Keratinocyte (primary cell): ENCODE data around the gene TMEM134. TPM values are rescaled to one million over a fixed set of nuclear protein-coding genes. Genes with fewer than 3 reads are reported as not detected.
"Not testable (repeated sequence)": the region's sequence is repeated elsewhere in the genome, so short reads cannot be mapped to it uniquely, and the experiment has no call there.

Experiments
- DNase-seq: peaks from one replicate; pipeline ENCODE4 v3.0.0-alpha.2; 2011; ENCODE audit warnings: low read depth, missing footprints, low spot score
- FAIRE-seq: peaks from 2 replicates; lab custom pipeline; 2011; peaks lifted over from hg19 to GRCh38; lab: Jason Lieb, UNC
- H2AFZ ChIP-seq: 2 replicates; pipeline ENCODE4 v1.6.0; 2012; ENCODE audit warnings: low read length, control low read depth, inconsistent platforms; ENCODE audit not compliant: control insufficient read depth
- H3K27ac ChIP-seq: 2 replicates; pipeline ENCODE4 v1.5.1; 2011; ENCODE audit warnings: low read length; ENCODE audit not compliant: control insufficient read depth, insufficient read depth
- H3K27me3 ChIP-seq: 3 replicates; pipeline ENCODE4 v1.6.0; 2011; ENCODE audit warnings: low read length; ENCODE audit not compliant: control insufficient read depth, insufficient read depth; ENCODE audit errors: extremely low read depth
- H3K36me3 ChIP-seq, 2 experiments: 2 replicates in 1 of 2; 3 replicates in 1 of 2; pipeline ENCODE4 v1.5.1; 2011; ENCODE audit warnings: low read length in 2 of 2, mild to moderate bottlenecking in 1 of 2; ENCODE audit not compliant: control insufficient read depth in 2 of 2, insufficient read depth in 2 of 2; ENCODE audit errors: extremely low read depth in 1 of 2
- H3K4me1 ChIP-seq: 3 replicates; pipeline ENCODE4 v1.5.1; 2011; ENCODE audit warnings: low read length; ENCODE audit not compliant: control insufficient read depth, insufficient read depth; ENCODE audit errors: extremely low read depth
- H3K4me2 ChIP-seq: 3 replicates; pipeline ENCODE4 v1.6.0; 2011; ENCODE audit warnings: low read depth, low read length; ENCODE audit not compliant: control insufficient read depth, insufficient read depth; ENCODE audit errors: extremely low read depth
- H3K4me3 ChIP-seq, 3 experiments: fragments of 200-600 bp in 1 of 3; sonication (generic) in 1 of 3; 2 replicates in 2 of 3; 3 replicates in 1 of 3; pipeline ENCODE4 v1.5.1; 2011 to 2016; ENCODE audit warnings: low read length in 3 of 3, mild to moderate bottlenecking in 3 of 3, control low read depth in 2 of 3, inconsistent platforms in 1 of 3, low read depth in 1 of 3, mixed read lengths in 1 of 3, mixed run types in 1 of 3, moderate library complexity in 1 of 3; ENCODE audit not compliant: control insufficient read depth in 2 of 3, insufficient read depth in 2 of 3; ENCODE audit errors: extremely low read depth in 1 of 3
- H3K79me2 ChIP-seq: 2 replicates; pipeline ENCODE4 v1.6.0; 2012; ENCODE audit warnings: low read length; ENCODE audit not compliant: control insufficient read depth, insufficient read depth
- H3K9ac ChIP-seq: 3 replicates; pipeline ENCODE4 v1.6.0; 2011; ENCODE audit warnings: low read length; ENCODE audit not compliant: control insufficient read depth, insufficient read depth; ENCODE audit errors: extremely low read depth
- H3K9me1 ChIP-seq: 3 replicates; pipeline ENCODE4 v1.6.0; 2011; ENCODE audit warnings: low read length; ENCODE audit not compliant: control insufficient read depth, insufficient read depth; ENCODE audit errors: extremely low read depth
- H3K9me3 ChIP-seq: 2 replicates; pipeline ENCODE4 v1.5.1; 2012; ENCODE audit warnings: low read depth, low read length; ENCODE audit not compliant: control insufficient read depth
- H4K20me1 ChIP-seq: 3 replicates; pipeline ENCODE4 v1.6.0; 2011; ENCODE audit warnings: low read length; ENCODE audit not compliant: control insufficient read depth, insufficient read depth; ENCODE audit errors: extremely low read depth
- EZH2 ChIP-seq: IDR thresholded peaks from one replicate; pipeline ENCODE4 v1.6.1; 2012; ENCODE audit warnings: inconsistent platforms, mild to moderate bottlenecking, low read length, moderate library complexity
- dilution Hi-C: fragments of 300-500 bp; cut with MboI; formaldehyde crosslinking; loops from one replicate; pipeline ENCODE4 v1.7.0; 2020; ENCODE audit warnings: low sequenced_read_pairs; ENCODE audit not compliant: extremely low pct_ligation_motif_present
- polyA plus RNA-seq, 5 experiments: library from polyadenylated mRNA; depleted of rRNA in 3 of 5; stranded (reverse) in 3 of 5; stranded (forward) in 1 of 5; unstranded in 1 of 5; fragments of >200 nt; gene quantifications; 1 replicate in 1 of 5; 2 replicates in 3 of 5; 3 replicates in 1 of 5; pipeline versions ENCODE4 v1.2.1 to v1.2.3, GENCODE V29; 2011 to 2012; ENCODE audit warnings: missing spikeins in 2 of 5, low read depth in 1 of 5, low replicate concordance in 1 of 5
- TF ChIP-seq, protein P1 (sequence below), 3 experiments: IDR thresholded peaks in 1 of 3; conservative IDR thresholded peaks in 1 of 3; optimal IDR thresholded peaks in 1 of 3; 2 replicates in 2 of 3; 3 replicates in 1 of 3; pipeline versions ENCODE3 to v1.5.1; 2011; ENCODE audit warnings: low read length in 3 of 3, mild to moderate bottlenecking in 3 of 3, moderate library complexity in 2 of 3, control low read depth in 1 of 3, inconsistent platforms in 1 of 3; ENCODE audit not compliant: insufficient read depth in 2 of 3; ENCODE audit errors: extremely low read depth in 1 of 3

The TMEM134 gene
- polyA plus RNA-seq, 1 donor (not counting 4 experiments of a cell fraction or from before 2014, with no cell fraction given) = 24.7 TPM

DNA sequence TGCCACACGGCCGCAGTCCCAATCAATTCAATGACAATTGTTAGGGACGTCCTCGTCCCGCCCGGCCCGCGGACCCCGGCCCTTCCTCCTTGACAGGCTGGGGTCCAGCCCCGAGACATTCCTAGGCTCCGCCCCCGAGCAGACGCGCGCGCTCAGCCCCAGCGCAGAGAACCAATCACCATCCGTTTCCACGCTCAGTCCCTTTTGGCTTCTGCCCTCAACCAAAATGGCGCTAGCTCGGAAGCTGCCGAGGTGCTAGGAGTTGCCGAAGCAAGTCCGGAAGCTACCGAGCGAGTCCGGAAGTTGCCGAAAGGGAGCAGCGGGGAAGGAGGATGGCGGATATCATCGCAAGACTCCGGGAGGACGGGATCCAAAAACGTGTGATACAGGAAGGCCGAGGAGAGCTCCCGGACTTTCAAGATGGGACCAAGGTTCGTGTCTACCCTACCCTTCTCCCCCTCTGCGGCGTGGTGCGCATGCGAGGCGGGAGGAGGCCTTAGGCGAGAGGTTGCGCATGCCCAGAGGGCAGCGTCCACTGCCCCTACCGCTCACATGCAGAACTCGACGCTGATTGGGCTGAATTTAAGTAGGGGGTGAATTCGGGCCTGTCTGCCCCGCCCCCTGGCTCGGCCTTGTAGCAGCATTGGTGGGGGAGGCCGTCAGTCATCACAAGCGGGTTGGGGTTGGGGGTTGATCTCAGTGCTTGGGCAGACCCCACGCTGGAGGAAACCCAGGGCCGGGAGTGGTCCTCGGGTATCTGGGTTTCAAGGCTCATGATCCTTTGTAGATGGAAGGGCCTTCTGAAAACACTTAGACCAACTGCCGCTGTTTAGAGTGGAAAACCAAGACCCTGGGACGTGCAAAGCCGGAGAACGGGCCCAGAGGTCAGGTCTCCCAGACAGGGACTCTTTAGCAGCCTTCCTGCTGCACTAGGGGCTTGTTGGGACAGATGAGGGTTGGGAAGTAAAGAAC lies 14.1 kb upstream of the TMEM134 start, which contains the start of gene AIP:
Gene AIP (plus strand): TSS at position 200 of the 972 bp plus-strand sequence. CDS start 133 bp downstream, at position 333.
- dilution Hi-C loops = no loop called here
- H3K4me2 ChIP-seq = peak within 1 kb of the TSS; percentile 80
- peak; percentile 36 for FAIRE-seq

DNA sequence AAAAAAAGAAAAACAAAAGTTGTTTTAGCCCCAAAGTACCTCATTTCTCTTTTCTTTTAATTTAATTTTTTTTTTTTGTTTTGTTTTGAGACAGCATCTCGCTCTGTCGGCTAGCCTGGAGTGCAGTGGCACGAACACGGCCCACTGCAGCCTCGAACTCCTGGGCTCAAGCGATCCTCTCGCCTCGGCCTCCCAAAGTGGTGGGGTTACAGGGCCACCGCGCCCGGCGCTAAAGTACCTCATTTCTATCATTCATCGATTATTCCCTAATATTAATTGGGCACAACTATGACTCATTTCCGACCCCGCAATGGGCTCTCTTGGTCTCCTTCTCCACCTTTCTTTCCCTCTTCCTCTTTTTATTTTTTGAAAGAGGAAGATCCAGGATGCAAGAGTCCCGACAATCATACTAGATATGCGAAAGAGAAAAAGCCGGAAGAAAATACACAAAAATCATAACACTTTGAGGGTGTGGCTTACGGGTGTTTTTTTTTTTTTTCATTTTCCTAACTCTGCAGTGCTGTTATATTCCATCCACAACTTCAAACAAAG lies 13.3 kb upstream of the TMEM134 start:
- H2AFZ ChIP-seq = peak overlapping the region; percentile 90
- peak overlapping the region; percentile 70 for H3K9ac ChIP-seq
- TF ChIP-seq EZH2 = no peak
- TF ChIP-seq, protein P1, sequence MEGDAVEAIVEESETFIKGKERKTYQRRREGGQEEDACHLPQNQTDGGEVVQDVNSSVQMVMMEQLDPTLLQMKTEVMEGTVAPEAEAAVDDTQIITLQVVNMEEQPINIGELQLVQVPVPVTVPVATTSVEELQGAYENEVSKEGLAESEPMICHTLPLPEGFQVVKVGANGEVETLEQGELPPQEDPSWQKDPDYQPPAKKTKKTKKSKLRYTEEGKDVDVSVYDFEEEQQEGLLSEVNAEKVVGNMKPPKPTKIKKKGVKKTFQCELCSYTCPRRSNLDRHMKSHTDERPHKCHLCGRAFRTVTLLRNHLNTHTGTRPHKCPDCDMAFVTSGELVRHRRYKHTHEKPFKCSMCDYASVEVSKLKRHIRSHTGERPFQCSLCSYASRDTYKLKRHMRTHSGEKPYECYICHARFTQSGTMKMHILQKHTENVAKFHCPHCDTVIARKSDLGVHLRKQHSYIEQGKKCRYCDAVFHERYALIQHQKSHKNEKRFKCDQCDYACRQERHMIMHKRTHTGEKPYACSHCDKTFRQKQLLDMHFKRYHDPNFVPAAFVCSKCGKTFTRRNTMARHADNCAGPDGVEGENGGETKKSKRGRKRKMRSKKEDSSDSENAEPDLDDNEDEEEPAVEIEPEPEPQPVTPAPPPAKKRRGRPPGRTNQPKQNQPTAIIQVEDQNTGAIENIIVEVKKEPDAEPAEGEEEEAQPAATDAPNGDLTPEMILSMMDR (optimal IDR thresholded peaks at IDR 0.05 in 1 of 3, IDR thresholded peaks at IDR 0.05 in 1 of 3, conservative IDR thresholded peaks at IDR 0.05 in 1 of 3; ENCODE audit: extremely low read depth in 1 of 3, insufficient read depth in 2 of 3, low read length in 3 of 3) = no peak
- no peaks in the 10 kb centered on the region for H3K9me3 ChIP-seq
- peak overlapping the region; percentile 80 for H3K4me2 ChIP-seq
- peaks cover 2 to 6% of the 10 kb centered on the region in 2 experiments for H3K36me3 ChIP-seq
- H3K27me3 ChIP-seq = no peaks in the 10 kb centered on the region
- H3K79me2 ChIP-seq = peaks cover 4% of the 10 kb centered on the region
- no peaks in the 10 kb centered on the region for H4K20me1 ChIP-seq
- H3K27ac ChIP-seq = peak overlapping the region; percentile 70
- H3K9me1 ChIP-seq = no peaks in the 10 kb centered on the region
- dilution Hi-C loops = no loop called here
- peaks cover 13% of the 10 kb centered on the region for H3K4me1 ChIP-seq
- no peak for FAIRE-seq
- peak overlapping the region; percentile 47 to 81 (median 77) for H3K4me3 ChIP-seq
- DNase-seq = no peak

More for the DNA sequence above, 14.1 kb upstream of the TMEM134 start, which contains the start of gene AIP:
- Histone ChIP-seq H3K27ac (peak within 1 kb of the TSS; percentile 70), H3K36me3 (peaks cover 2 to 7% of the 10 kb centered on the region in 2 experiments), H3K9ac (peak within 1 kb of the TSS; percentile 70), H4K20me1 (no peaks in the 10 kb centered on the region), H2AFZ (peak within 1 kb of the TSS; percentile 92), H3K4me3 (peak within 1 kb of the TSS; percentile 47 to 81 (median 77)), H3K79me2 (peaks cover 4% of the 10 kb centered on the region), H3K27me3 (no peaks in the 10 kb centered on the region), H3K9me1 (no peaks in the 10 kb centered on the region), H3K9me3 (no peaks in the 10 kb centered on the region), H3K4me1 (peaks cover 13% of the 10 kb centered on the region)
- TF ChIP-seq, protein P1 (optimal IDR thresholded peaks at IDR 0.05 in 1 of 3, IDR thresholded peaks at IDR 0.05 in 1 of 3, conservative IDR thresholded peaks at IDR 0.05 in 1 of 3; ENCODE audit: extremely low read depth in 1 of 3, insufficient read depth in 2 of 3, low read length in 3 of 3) = peak in 1 of 3 experiments; percentile 20
- no peak for TF ChIP-seq EZH2
- DNase-seq = peak; percentile 81

DNA sequence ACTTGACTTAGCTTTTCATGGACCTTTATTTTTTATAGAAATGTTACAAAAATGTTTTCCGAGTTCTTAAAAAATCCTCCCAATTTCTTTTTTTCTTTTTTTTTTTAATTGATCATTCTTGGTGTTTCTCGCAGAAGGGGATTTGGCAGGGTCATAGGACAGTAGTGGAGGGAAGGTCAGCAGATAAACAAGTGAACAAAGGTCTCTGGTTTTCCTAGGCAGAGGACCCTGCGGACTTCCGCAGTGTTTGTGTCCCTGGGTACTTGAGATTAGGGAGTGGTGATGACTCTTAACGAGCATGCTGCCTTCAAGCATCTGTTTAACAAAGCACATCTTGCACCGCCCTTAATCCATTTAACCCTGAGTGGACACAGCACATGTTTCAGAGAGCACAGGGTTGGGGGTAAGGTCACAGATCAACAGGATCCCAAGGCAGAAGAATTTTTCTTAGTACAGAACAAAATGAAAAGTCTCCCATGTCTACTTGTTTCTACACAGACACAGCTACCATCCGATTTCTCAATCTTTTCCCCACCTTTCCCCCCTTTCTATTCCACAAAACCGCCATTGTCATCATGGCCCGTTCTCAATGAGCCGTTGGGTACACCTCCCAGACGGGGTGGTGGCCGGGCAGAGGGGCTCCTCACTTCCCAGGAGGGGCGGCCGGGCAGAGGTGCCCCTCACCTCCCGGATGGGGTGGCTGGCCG lies 8.4 kb upstream of the TMEM134 start:
- H3K9ac ChIP-seq, H3K9me3 ChIP-seq, H3K4me1 ChIP-seq, H3K36me3 ChIP-seq, H3K9me1 ChIP-seq, H3K27ac ChIP-seq, DNase-seq, H3K79me2 ChIP-seq, H3K4me3 ChIP-seq, H3K4me2 ChIP-seq, FAIRE-seq, H4K20me1 ChIP-seq, dilution Hi-C loops, H2AFZ ChIP-seq, H3K27me3 ChIP-seq: not testable (repeated sequence)
